ENCODE measurements around the gene MXRA8. TPM values are rescaled to one million over a fixed set of nuclear protein-coding genes. Genes with fewer than 3 reads are reported as not detected.
"Not testable (repeated sequence)": the region's sequence is repeated elsewhere in the genome, so short reads cannot be mapped to it uniquely, and the experiment has no call there.

MXRA8 gene
- polyA plus RNA-seq, 4 donors = 177 to 242 (median 190) TPM

GRCh38 chr1:1370771-1371300 is 12.5 kb upstream of the MXRA8 start:
- DNase-seq (ENCODE audit: low read depth in 4 of 4, low spot score in 3 of 4) = no peak

DNA sequence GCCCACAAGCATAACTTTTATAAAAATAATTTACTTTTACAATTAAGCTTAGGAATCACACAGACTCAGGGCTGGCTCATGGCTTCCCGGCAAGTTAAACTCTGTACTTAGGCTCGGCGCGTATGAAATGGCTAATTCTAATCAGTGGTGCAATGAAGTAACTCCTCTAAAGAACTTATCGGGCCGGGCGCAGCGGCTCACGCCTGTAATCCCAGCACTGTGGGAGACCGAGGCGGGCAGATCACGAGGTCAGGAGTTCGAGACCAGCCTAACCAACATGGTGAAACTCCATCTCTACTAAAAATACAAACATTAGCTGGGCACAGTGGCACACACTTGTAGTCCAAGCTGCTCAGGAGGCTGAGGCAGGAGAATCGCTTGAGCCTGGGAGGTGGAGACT is 11.7 kb upstream of the MXRA8 start:
- DNase-seq (ENCODE audit: low read depth in 4 of 4, low spot score in 3 of 4) = not testable (repeated sequence)

- no peak for DNase-seq (ENCODE audit: low read depth in 4 of 4, low spot score in 3 of 4)
These were observed 9.0 kb upstream of the MXRA8 start for GRCh38 chr1:1367315-1367714.

DNA sequence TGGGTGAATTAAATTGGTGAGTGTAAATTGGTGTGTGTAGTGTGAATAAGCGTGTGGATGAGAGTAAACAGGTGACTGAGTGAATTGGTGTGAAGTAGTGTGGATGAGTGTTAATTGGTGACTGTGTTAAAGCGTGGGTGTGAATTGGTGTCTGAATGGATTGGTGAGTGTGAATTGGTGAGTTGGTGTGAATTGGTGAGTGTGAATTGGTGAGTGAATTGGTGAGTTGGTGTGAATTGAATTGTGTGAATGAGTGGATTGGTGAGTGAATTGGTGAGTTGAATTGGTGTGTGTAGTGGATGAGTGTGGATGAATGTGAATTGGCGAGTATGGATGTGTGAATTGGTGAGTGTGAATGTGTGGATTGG is 8.3 kb upstream of the MXRA8 start:
- DNase-seq (ENCODE audit: low read depth in 4 of 4, low spot score in 3 of 4) = no peak

- no peak for DNase-seq (ENCODE audit: low read depth in 4 of 4, low spot score in 3 of 4)
These were observed 7.7 kb upstream of the MXRA8 start for GRCh38 chr1:1365875-1366698.

GRCh38 chr1:1364266-1364665 is 5.9 kb upstream of the MXRA8 start:
- DNase-seq (ENCODE audit: low read depth in 4 of 4, low spot score in 3 of 4) = no peak

DNA sequence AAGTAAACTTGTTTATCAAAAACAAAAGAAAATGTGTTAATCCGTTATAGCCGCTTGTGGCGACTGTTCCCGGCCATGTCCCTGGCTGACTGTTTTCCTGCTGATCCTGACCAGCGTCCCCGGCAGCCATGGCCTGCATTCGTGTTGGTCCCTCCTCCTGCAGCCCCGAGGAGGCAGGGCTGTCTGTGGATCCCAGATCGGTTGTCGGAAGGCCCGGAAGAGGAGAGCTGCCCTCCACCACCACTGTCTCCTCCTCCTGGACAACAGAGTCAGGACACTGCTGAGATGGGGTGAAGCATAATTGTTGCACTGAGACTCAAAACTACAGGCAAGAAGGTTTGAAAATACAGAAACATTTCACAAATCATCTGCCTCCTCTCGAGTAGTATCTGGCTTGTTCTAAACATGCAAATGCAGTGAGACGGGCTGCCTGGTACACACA is 3.6 kb upstream of the MXRA8 start:
- DNase-seq (ENCODE audit: low read depth in 4 of 4, low spot score in 3 of 4) = no peak

DNA sequence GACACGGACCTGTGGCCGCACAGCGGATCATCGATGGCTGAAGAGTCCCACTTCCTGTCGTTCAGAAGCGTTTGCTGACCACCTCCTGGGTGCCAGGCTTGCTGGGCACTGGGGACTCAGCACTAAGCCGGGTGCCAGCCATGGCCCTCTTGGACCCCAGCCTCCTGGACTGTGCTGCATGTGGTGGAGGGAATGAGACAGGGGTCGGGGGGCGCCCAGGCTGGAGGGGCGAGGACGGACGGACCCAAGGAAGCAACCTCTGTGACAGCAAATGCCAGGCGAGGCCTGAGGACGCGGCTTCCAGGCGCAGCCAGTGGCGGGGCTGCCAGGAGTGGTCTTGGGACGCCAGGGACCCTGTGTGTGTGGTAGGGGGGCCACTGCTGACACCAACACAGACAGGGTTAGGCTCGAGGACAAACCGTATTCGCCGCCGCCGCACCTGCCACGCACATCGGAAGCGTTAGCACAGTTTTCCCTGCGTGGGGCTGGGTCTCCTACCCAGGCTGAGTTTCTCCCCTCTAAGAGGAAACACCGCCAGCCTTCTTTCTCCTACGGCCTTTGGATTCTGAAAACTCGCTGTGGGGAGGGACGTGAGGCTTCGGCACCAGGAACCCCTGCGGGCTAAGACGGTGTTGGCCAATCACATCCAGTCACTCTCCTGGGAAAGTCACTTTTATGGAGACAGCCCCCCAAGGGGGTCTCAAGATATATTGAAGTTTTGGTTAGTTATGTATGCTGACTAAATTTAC is 3.1 kb upstream of the MXRA8 start:
- no peak for DNase-seq (ENCODE audit: low read depth in 4 of 4, low spot score in 3 of 4)

DNA sequence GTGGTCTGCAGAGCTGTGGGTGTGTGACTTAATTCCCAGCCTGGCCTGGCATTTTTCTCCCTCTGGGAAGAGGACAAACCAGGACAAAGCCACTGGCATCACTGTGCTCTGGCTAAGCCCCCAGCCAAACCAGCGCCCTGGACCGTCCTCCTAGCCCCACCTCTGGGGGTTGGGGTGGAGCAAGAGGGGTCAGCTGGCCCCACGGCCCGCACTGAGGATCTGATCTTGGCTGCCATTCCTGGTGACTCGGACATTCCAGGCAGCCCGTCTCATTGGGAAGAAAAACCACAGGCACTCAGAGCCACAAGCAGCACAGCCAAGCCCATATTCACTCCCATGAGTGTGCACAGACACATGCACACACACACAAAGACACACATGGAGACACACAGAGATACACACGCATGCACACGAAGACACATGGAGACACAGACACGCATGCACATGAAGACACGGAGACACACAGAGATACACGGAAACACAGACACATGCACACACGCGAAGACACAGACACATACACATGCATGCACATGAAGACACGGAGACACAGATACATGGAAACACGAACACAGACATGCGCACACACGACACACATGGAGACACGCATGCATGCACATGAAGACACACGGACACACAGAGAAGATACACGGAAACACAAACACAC is 2.3 kb upstream of the MXRA8 start:
- DNase-seq (ENCODE audit: low read depth in 4 of 4, low spot score in 3 of 4) = no peak

- no peak for DNase-seq (ENCODE audit: low read depth in 4 of 4, low spot score in 3 of 4)
These were observed 1.5 kb upstream of the MXRA8 start for GRCh38 chr1:1359664-1360468.

DNA sequence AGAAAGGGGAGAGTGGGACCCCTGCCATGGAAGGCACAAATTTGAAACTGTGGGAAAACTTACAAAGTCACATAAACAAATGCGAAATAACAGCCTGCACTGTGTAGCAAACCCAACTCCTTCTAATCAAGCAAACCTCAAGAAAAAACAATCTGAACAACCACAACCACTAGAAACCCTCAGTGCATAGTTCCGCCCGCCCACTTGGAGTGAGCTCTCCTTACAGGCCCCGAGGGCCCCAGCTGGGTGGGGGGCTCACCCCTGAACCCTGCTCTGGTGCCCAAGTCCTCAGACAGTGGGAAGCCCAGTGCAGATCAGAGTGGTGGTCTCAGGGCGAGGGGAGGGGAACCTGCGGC is 931 bp upstream of the MXRA8 start:
- no peak for DNase-seq (ENCODE audit: low read depth in 4 of 4, low spot score in 3 of 4)

DNA sequence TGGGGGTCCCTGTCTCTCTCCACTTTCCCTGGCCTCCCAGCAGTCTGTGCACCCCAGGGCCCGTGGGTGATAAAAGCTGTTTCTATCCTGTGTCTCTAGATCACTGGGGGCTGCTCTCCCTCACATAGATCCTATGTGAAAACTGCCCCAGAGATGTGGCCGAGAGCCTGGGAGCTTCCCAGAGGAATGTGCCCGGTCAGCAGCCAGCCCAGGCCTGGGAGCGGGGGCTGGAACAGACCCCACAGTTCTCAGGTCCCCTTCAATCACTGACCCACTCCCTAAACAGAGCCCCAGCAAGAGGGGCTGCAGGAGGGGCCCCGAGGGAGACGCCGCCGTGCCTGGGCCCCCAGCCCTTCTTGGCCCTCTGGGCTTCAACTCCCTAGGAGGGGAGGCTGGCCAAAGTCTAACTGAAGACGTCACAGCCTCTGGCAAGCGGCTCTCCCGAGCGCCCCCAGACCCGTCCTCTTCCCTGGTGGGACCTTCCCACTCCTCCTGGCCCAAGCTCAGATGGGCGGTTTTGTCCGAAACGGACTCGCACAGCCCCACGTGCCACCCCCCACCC is 403 bp downstream of the MXRA8 start:
- DNase-seq (ENCODE audit: low read depth in 4 of 4, low spot score in 3 of 4) = no peak

DNA sequence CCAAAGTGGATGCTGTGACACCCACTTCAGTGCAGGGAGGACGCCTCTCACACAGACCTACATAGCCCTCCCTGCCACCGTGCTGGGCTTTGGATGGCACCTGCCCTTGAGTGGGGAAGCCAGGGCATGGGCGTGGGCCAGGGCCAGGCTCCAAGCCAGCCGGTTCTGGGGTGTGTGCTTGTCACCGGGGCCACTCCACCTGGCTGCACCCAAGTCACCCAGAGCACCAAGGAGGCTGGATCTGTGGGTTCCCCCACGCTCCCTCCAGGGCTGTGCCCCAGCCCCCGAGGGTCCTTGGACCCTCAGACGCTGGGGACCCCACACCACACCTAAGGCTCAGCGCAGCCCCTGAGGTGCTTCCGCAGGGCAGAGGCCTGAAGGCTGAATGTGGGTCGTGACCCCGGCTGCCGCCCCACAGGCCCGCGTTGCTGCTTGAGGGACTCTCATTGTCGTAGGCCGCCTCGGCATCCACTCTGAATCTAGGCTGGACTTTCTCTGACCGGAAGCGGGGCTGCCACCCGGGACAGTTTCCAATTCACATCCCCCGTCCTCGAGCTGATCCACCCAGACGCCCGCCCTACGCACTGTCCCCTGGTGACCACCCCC is 1.5 kb downstream of the MXRA8 start:
- no peak for DNase-seq (ENCODE audit: low read depth in 4 of 4, low spot score in 3 of 4)

DNA sequence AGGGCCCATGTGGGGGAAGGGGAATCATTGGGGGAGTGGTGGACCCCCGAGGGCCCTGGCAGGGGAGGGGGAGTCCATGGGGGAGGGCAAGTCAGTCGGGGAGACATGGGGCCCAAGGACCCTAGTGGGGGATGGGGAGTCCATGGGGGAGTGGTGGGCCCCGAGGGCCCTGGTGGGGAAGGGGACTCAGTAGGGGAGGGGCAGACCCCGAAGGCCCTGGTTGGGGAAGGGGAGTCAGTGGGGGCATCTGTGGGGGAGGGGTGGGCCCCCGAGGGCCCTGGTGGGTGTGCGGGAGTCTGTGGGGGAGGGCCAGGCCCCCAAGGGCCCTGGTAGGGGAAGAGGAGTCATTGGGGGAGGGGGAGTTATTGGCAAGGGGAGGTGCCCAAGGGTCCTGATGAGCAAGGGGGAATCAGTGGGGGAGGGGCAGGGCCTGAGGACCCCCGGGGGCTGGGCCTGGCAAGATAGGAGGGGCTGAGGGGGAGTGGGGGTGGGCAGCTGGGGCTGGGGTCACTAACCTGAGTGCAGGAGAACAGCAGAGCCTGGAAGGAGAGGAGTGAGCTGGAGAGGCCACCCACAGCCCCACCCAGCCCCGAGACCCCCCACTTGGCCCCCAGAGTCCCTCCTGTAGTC is 2.1 kb downstream of the MXRA8 start:
- DNase-seq (ENCODE audit: low read depth in 4 of 4, low spot score in 3 of 4) = no peak

GRCh38 chr1:1355416-1355815 is 2.9 kb downstream of the MXRA8 start:
- no peak for DNase-seq (ENCODE audit: low read depth in 4 of 4, low spot score in 3 of 4)

GRCh38 chr1:1354271-1355247 is 3.8 kb downstream of the MXRA8 start:
- DNase-seq (ENCODE audit: low read depth in 4 of 4, low spot score in 3 of 4) = no peak

GRCh38 chr1:1353389-1354151 is 4.8 kb downstream of the MXRA8 start:
- no peak for DNase-seq (ENCODE audit: low read depth in 4 of 4, low spot score in 3 of 4)
